Gastrocnemius medialis (tissue), 4 donors: ENCODE measurements around the gene SKI. TPM values are rescaled to one million over a fixed set of nuclear protein-coding genes. Genes with fewer than 3 reads are reported as not detected.

Experiments used
- ATAC-seq, 2 donors: fragments of 150-250 bp; one replicate each; pipeline ENCODE4 v1.9.1; 2016
- DNase-seq, 2 donors: peaks; one replicate each; pipeline ENCODE4 v3.0.0-alpha.2; 2019
- H3K27ac ChIP-seq, 4 donors: fragments of 200-600 bp; sonication (generic); 1 replicate in 1 of 4; 2 replicates in 3 of 4; pipeline ENCODE4 v1.5.1; 2016 to 2018; ENCODE audit warnings: mild to moderate bottlenecking in 2 of 4, moderate library complexity in 1 of 4
- H3K27me3 ChIP-seq, 3 donors: fragments of 200-600 bp; sonication (generic) in 2 of 3; 1 replicate in 1 of 3; 2 replicates in 2 of 3; pipeline versions ENCODE4 v1.5.1 to v1.6.0; 2016 to 2019; ENCODE audit warnings: mild to moderate bottlenecking in 1 of 3, moderate library complexity in 1 of 3
- H3K36me3 ChIP-seq, 2 donors: fragments of 200-600 bp; sonication (generic) in 1 of 2; one replicate each; pipeline ENCODE4 v1.5.1; 2017 to 2018
- H3K4me1 ChIP-seq, 2 donors: fragments of 200-600 bp; sonication (generic) in 1 of 2; one replicate each; pipeline ENCODE4 v1.5.1; 2016 to 2017; ENCODE audit warnings: mild to moderate bottlenecking in 2 of 2
- H3K4me3 ChIP-seq, 4 donors: fragments of 200-600 bp; sonication (generic) in 3 of 4; 1 replicate in 1 of 4; 2 replicates in 3 of 4; pipeline ENCODE4 v1.5.1; 2016 to 2019; ENCODE audit warnings: mild to moderate bottlenecking in 2 of 4
- H3K9me3 ChIP-seq, 3 donors: fragments of 200-600 bp; sonication (generic) in 2 of 3; 1 replicate in 1 of 3; 2 replicates in 2 of 3; pipeline ENCODE4 v1.5.1; 2016 to 2019
- CTCF ChIP-seq, 5 experiments: fragments of 450-650 bp in 3 of 5; fragments of 200-600 bp in 2 of 5; sonication (generic) in 2 of 5; IDR thresholded peaks in 4 of 5; conservative IDR thresholded peaks in 1 of 5; 1 replicate in 4 of 5; 2 replicates in 1 of 5; pipeline ENCODE4 v1.5.1; 2016 to 2019; ENCODE audit warnings: antibody characterized with exemption in 5 of 5, mild to moderate bottlenecking in 3 of 5, moderate library complexity in 3 of 5
- POLR2A ChIP-seq, 2 donors: fragments of 450-650 bp; IDR thresholded peaks; one replicate each; pipeline ENCODE4 v1.6.1; 2017; ENCODE audit warnings: antibody characterized with exemption in 2 of 2, mild to moderate bottlenecking in 2 of 2, moderate library complexity in 2 of 2
- in situ Hi-C, 4 donors: fragments of 200-750 bp; cut with MboI; loops; one replicate each; pipeline versions ENCODE4 v1.15.0 to v1.8.0; 2017; ENCODE audit warnings: low sequenced_read_pairs in 4 of 4
- intact Hi-C: fragments of 100-400 bp; cut with DNase I; formaldehyde crosslinking; loops from one replicate; pipeline ENCODE4 v1.15.1; 2023; ENCODE audit warnings: low total_unique reads
- total RNA-seq, 4 donors: library from RNA; depleted of rRNA; stranded (reverse); fragments of >200 nt; gene quantifications; one replicate each; pipeline versions ENCODE4 v1.1.0 to v1.2.3, GENCODE V29; 2016

Gene SKI
- total RNA-seq, 4 donors from 2014 or later, result 7.8 to 32.2 (median 22.4) TPM

DNA sequence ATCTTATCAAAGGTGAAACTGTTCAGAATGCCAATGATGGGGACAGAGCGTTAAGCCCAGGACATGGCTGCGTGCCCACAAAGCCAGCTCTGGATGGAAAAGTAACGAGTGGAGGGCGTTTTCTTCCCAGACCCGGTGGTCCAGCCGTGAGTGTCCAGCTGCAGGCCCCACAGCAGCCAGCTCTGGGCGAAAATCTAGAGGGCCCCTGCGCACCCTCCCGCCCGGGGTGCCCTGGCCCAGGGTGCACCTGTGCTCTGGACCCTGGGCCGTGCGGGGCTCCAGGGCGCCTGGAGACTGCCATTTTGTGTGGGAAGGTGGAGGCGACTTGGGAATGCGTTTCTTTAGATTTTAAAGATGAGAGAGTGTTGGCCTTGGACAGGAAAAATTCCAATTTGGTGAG is 58.8 kb downstream of the SKI start:
- Histone ChIP-seq H3K36me3 (no peaks in the 10 kb centered on the region), H3K27me3 (no peaks in the 10 kb centered on the region), H3K4me3 (no peak overlapping the region), H3K27ac (no peak overlapping the region), H3K9me3 (no peaks in the 10 kb centered on the region), H3K4me1 (peaks cover 46 to 59% of the 10 kb centered on the region in 2 donors)
- TF ChIP-seq POLR2A (IDR thresholded peaks at IDR 0.05) (no peak), CTCF (IDR thresholded peaks at IDR 0.05 in 4 of 5, conservative IDR thresholded peaks at IDR 0.05 in 1 of 5) (no peak)
- ATAC-seq (no peak), DNase-seq (no peak)
- intact Hi-C loops, result no loop called here
- in situ Hi-C loops, result no loop called here

DNA sequence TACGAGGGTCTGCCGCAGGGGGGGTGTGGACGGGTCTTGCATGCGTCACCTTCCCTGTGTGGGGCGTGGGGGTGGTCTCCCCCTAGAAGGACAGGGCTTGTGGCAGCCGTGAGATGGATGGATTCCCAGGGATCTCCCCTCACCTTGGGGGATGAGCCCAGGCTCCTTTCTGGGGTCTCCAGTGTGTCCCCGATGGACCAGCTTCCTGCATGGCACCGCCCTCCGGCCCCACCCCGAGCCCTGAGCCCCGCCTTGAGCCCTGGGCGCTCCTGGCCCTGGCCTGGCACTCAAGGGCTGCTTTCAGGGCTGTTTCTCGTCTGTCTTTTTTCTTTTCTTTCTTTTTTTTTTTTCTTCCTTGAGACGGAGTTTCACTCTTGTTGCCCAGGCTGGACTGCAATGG is 59.5 kb downstream of the SKI start:
- intact Hi-C loops (no loop called here), in situ Hi-C loops (no loop called here)
- Histone ChIP-seq H3K27me3 (no peaks in the 10 kb centered on the region), H3K4me1 (peaks cover 46 to 66% of the 10 kb centered on the region in 2 donors), H3K4me3 (no peak overlapping the region), H3K36me3 (no peaks in the 10 kb centered on the region), H3K27ac (no peak overlapping the region), H3K9me3 (no peaks in the 10 kb centered on the region)
- no peak for TF ChIP-seq CTCF (IDR thresholded peaks at IDR 0.05 in 4 of 5, conservative IDR thresholded peaks at IDR 0.05 in 1 of 5)
- TF ChIP-seq POLR2A (IDR thresholded peaks at IDR 0.05), result no peak
- DNase-seq (no peak), ATAC-seq (no peak)

DNA sequence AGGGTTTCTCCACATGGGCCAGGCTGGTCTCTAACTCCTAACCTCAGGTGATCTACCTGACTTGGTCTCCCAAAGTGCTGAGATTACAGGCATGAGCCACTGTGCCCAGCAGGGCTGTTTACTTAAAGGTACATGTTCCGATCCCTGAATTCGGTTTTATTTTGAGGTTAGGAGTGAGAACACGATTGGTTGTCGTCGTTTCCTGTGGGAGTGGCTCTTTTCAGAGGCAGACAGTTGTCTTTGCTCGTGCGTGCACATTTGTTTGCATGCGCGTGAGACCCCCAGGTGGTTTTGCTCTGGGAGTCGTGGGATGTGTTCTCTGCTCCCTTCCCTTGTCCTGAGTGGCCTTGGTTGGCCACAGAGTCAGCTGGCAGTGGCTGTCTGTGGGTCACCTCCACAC is 60.2 kb downstream of the SKI start:
- TF ChIP-seq POLR2A (IDR thresholded peaks at IDR 0.05) (no peak), CTCF (IDR thresholded peaks at IDR 0.05 in 4 of 5, conservative IDR thresholded peaks at IDR 0.05 in 1 of 5) (no peak)
- Histone ChIP-seq H3K9me3 (no peaks in the 10 kb centered on the region), H3K27ac (no peak overlapping the region), H3K4me1 (peaks cover 46 to 71% of the 10 kb centered on the region in 2 donors), H3K4me3 (no peak overlapping the region), H3K27me3 (no peaks in the 10 kb centered on the region), H3K36me3 (no peaks in the 10 kb centered on the region)
- no peak for DNase-seq
- ATAC-seq, result no peak
- in situ Hi-C loops (no loop called here), intact Hi-C loops (no loop called here)

DNA sequence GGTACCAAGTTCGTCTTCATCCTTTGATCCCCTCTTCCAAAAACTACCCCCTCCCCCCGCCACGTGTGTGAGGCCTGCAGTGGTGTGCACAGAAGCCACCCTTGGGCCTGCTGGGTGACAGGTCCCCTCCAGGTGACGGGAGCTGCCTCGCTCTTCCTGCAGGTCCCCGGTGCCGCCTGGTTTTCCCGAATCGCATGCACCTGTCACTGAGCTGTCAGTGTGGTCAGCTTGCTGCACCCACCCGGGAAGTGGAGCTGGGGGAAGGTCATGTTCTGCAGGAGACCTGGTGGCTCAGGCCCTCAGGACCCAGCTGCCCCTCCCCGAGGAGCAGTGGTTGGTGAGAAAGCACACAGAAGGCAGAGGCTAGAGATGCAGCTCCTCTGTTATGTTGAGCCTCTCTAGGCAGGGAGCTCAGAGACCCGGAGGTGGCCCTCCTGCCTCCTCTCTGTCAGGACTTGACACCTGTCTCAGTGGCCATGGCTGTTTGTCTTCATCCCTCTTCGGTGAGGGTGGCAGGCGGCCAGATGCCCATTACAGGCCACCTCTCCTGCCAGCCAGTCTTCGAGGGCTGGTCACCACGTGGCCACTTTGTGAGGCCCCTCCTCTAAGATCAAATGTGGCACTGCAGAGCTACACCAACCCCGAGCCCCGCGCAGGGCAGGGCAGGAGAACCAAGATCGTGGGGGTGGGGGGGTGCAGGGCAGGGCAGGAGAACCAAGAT is 60.9 kb downstream of the SKI start:
- H3K4me1 ChIP-seq, result peaks cover 45 to 67% of the 10 kb centered on the region in 2 donors
- TF ChIP-seq POLR2A (IDR thresholded peaks at IDR 0.05), result no peak
- TF ChIP-seq CTCF (IDR thresholded peaks at IDR 0.05 in 4 of 5, conservative IDR thresholded peaks at IDR 0.05 in 1 of 5), result no peak
- H3K9me3 ChIP-seq, result no peaks in the 10 kb centered on the region
- no peaks in the 10 kb centered on the region for H3K27me3 ChIP-seq
- H3K36me3 ChIP-seq, result no peaks in the 10 kb centered on the region
- in situ Hi-C loops (no loop called here), intact Hi-C loops (no loop called here)
- H3K27ac ChIP-seq, result no peak overlapping the region
- ATAC-seq (no peak), DNase-seq (no peak)
- no peak overlapping the region for H3K4me3 ChIP-seq

DNA sequence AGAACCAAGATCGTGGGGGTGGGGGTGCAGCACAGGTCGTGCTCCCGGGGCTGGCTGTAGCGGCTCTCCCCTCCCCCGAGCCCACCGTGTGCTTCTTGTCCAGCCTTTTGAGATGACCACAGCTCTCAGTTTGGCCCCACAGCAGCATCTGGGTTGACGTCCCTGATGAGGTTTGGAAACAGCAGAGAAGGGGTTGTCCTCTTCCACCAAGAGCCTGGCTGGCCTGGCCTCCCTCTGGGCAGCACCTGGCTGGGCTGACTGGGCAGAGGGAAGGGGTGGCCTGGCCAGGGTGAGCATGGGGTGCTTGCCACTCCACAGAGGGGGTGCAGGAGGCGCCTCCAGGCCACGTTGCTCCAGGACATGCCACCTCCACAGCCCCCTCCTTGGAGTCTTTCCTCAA is 61.5 kb downstream of the SKI start:
- DNase-seq (no peak), ATAC-seq (no peak)
- H3K9me3 ChIP-seq, result no peaks in the 10 kb centered on the region
- no peak overlapping the region for H3K4me3 ChIP-seq
- H3K27ac ChIP-seq, result peak overlapping the region in 3 of 4 donors; percentile 56 to 68 (median 58)
- H3K27me3 ChIP-seq, result no peaks in the 10 kb centered on the region
- H3K4me1 ChIP-seq, result peaks cover 42 to 67% of the 10 kb centered on the region in 2 donors
- TF ChIP-seq CTCF (IDR thresholded peaks at IDR 0.05 in 4 of 5, conservative IDR thresholded peaks at IDR 0.05 in 1 of 5), result no peak
- no peak for TF ChIP-seq POLR2A (IDR thresholded peaks at IDR 0.05)
- H3K36me3 ChIP-seq, result no peaks in the 10 kb centered on the region
- intact Hi-C loops, result no loop called here
- in situ Hi-C loops, result no loop called here
